ENCODE data around the gene EPHX1.

DNA sequence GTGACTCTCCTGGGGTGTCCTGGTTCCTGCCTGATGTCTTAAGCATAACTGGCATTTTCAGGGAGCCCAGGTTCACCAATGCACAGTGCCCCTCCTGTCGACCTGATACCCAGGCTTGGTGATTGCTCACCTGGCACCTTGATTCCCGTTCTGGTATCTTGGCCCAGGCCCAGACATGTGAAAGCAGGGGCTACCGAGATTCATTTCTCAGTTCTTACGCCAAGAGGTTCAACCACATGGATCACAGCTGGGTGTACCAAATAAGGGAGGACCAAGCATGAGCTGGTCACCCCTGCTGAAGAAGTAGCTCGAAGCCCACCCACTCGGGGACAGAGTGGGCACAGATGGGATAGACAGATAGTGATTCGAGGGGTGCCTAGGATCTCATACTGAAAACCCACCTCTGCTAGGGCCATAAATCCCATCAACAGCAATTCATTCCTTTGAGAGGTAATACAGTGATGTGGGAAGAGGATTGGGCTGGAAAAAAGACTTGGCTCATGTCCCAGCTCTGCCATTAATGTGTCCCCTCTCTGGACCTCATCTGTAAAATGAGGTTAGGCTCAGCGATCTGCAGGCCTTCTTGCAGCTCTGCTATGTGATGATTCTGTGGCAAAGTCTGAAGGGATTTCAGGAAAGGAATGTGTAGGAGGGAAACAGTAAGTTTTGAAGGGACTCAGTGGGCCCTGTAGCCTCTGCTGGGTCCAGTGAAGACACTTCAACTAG is 2.7 kb downstream of the EPHX1 start:
- no peak; the same call in 1 of the 2 replicates for TF ChIP-seq NFIC (IDR thresholded peaks at IDR 0.05)
- no peak for TF ChIP-seq TAF1 (IDR thresholded peaks at IDR 0.05; ENCODE audit: low read depth)
- TF ChIP-seq RAD21 (IDR thresholded peaks at IDR 0.05; ENCODE audit: low read depth): no peak
- no peak for TF ChIP-seq YY1 (IDR thresholded peaks at IDR 0.05; ENCODE audit: low read depth)
- TF ChIP-seq, protein P1, sequence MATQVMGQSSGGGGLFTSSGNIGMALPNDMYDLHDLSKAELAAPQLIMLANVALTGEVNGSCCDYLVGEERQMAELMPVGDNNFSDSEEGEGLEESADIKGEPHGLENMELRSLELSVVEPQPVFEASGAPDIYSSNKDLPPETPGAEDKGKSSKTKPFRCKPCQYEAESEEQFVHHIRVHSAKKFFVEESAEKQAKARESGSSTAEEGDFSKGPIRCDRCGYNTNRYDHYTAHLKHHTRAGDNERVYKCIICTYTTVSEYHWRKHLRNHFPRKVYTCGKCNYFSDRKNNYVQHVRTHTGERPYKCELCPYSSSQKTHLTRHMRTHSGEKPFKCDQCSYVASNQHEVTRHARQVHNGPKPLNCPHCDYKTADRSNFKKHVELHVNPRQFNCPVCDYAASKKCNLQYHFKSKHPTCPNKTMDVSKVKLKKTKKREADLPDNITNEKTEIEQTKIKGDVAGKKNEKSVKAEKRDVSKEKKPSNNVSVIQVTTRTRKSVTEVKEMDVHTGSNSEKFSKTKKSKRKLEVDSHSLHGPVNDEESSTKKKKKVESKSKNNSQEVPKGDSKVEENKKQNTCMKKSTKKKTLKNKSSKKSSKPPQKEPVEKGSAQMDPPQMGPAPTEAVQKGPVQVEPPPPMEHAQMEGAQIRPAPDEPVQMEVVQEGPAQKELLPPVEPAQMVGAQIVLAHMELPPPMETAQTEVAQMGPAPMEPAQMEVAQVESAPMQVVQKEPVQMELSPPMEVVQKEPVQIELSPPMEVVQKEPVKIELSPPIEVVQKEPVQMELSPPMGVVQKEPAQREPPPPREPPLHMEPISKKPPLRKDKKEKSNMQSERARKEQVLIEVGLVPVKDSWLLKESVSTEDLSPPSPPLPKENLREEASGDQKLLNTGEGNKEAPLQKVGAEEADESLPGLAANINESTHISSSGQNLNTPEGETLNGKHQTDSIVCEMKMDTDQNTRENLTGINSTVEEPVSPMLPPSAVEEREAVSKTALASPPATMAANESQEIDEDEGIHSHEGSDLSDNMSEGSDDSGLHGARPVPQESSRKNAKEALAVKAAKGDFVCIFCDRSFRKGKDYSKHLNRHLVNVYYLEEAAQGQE (IDR thresholded peaks at IDR 0.05; ENCODE audit: low read depth): no peak
- TF ChIP-seq EP300 (IDR thresholded peaks at IDR 0.05; ENCODE audit: borderline replicate concordance): no peak
- TF ChIP-seq EGR1 (IDR thresholded peaks at IDR 0.05): no peak
- no peak for TF ChIP-seq TCF12 (IDR thresholded peaks at IDR 0.05; ENCODE audit: low read depth)
- TF ChIP-seq CEBPB (IDR thresholded peaks at IDR 0.05): no peak
- TF ChIP-seq CREB1 (IDR thresholded peaks at IDR 0.05; ENCODE audit: low read depth): no peak
- TF ChIP-seq, protein P2, sequence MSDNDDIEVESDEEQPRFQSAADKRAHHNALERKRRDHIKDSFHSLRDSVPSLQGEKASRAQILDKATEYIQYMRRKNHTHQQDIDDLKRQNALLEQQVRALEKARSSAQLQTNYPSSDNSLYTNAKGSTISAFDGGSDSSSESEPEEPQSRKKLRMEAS (IDR thresholded peaks at IDR 0.05): no peak
- TF ChIP-seq, protein P3, sequence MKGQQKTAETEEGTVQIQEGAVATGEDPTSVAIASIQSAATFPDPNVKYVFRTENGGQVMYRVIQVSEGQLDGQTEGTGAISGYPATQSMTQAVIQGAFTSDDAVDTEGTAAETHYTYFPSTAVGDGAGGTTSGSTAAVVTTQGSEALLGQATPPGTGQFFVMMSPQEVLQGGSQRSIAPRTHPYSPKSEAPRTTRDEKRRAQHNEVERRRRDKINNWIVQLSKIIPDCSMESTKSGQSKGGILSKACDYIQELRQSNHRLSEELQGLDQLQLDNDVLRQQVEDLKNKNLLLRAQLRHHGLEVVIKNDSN (IDR thresholded peaks at IDR 0.05): no peak
- no peak for TF ChIP-seq FOXM1 (IDR thresholded peaks at IDR 0.05; ENCODE audit: borderline replicate concordance, low read depth)
- no peak for TF ChIP-seq ZBTB7A (IDR thresholded peaks at IDR 0.05; ENCODE audit: low read depth)
